ENCODE results near the gene DNAH2. TPM values are rescaled to one million over a fixed set of nuclear protein-coding genes. Genes with fewer than 3 reads are reported as not detected.
A peak's percentile ranks its signal among the peaks of the same experiment; 100 is the strongest.

The DNAH2 gene
- total and polyA plus RNA-seq, 7 donors, result under 0.01 to 0.36 (median 0.30) TPM; not detected in 3

GRCh38 chr17:7834542-7834956 is 117.0 kb downstream of the DNAH2 start:
- Histone ChIP-seq H3K9me3 (no peaks in the 10 kb centered on the region), H3K4me3 (peak overlapping the region; percentile 75 to 96 (median 82)), H3K4me1 (peaks cover 0 to 47% (median 38%) of the 10 kb centered on the region in 4 donors), H3K36me3 (no peaks in the 10 kb centered on the region), H3K27me3 (no peaks in the 10 kb centered on the region), H3K27ac (peak overlapping the region; percentile 95 to 100 (median 97))
- DNase-seq, result peak; percentile 89
- TF ChIP-seq EP300 (IDR thresholded peaks at IDR 0.05) (no peak), POLR2AphosphoS5 (IDR thresholded peaks at IDR 0.05) (peak in 3 of 4 donors; percentile 3 to 27 (median 11)), POLR2A (IDR thresholded peaks at IDR 0.05) (no peak)
- TF ChIP-seq, protein P1, sequence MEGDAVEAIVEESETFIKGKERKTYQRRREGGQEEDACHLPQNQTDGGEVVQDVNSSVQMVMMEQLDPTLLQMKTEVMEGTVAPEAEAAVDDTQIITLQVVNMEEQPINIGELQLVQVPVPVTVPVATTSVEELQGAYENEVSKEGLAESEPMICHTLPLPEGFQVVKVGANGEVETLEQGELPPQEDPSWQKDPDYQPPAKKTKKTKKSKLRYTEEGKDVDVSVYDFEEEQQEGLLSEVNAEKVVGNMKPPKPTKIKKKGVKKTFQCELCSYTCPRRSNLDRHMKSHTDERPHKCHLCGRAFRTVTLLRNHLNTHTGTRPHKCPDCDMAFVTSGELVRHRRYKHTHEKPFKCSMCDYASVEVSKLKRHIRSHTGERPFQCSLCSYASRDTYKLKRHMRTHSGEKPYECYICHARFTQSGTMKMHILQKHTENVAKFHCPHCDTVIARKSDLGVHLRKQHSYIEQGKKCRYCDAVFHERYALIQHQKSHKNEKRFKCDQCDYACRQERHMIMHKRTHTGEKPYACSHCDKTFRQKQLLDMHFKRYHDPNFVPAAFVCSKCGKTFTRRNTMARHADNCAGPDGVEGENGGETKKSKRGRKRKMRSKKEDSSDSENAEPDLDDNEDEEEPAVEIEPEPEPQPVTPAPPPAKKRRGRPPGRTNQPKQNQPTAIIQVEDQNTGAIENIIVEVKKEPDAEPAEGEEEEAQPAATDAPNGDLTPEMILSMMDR (IDR thresholded peaks at IDR 0.05), result no peak
- WGBS, 2 donors, result 0 to 1% methylated on average over 20 of the region's 20 CpGs
- intact Hi-C loops (cut with DNase I), result loop anchor here (1.0 to 10.0 kb wide), 3 partner anchors 9 to 350 kb away; partner anchors contain the start of genes NAA38, POLR2A and SLC35G6

- peaks cover 0 to 5% (median under 1%) of the 10 kb centered on the region in 4 donors for H3K36me3 ChIP-seq
- peak overlapping the region; percentile 95 to 100 (median 97) for H3K27ac ChIP-seq
- TF ChIP-seq EP300 (IDR thresholded peaks at IDR 0.05) (peak in 1 of 4 donors; percentile 65), POLR2A (IDR thresholded peaks at IDR 0.05) (peak; percentile 86), POLR2AphosphoS5 (IDR thresholded peaks at IDR 0.05) (peak; percentile 89 to 97 (median 94))
- TF ChIP-seq, protein P1 (IDR thresholded peaks at IDR 0.05), result peak; percentile 88 to 94 (median 90)
- WGBS, 2 donors, result 1% methylated on average over 69 of the region's 69 CpGs
- intact Hi-C loops (cut with DNase I), result loop anchor here (1.0 to 10.0 kb wide), 3 partner anchors 8 to 350 kb away; partner anchors contain the start of genes NAA38, POLR2A and SLC35G6
- H3K4me1 ChIP-seq, result peaks cover 0 to 53% (median 44%) of the 10 kb centered on the region in 4 donors
- peak overlapping the region; percentile 75 to 96 (median 82) for H3K4me3 ChIP-seq
- peak; percentile 99 for DNase-seq
- no peaks in the 10 kb centered on the region for H3K9me3 ChIP-seq
- no peaks in the 10 kb centered on the region for H3K27me3 ChIP-seq
These were observed 117.6 kb downstream of the DNAH2 start for GRCh38 chr17:7834957-7835813.

GRCh38 chr17:7835814-7836595 is 118.5 kb downstream of the DNAH2 start:
- 0 to 1% methylated on average over 61 of the region's 61 CpGs for WGBS, 2 donors
- no peaks in the 10 kb centered on the region for H3K27me3 ChIP-seq
- H3K36me3 ChIP-seq, result peaks cover 0 to 6% (median 3%) of the 10 kb centered on the region in 4 donors
- H3K9me3 ChIP-seq, result no peaks in the 10 kb centered on the region
- intact Hi-C loops (cut with DNase I), result loop anchor here (10.0 kb wide), 1 partner anchor 351 kb away; the partner anchor contains the start of genes POLR2A and SLC35G6
- H3K4me1 ChIP-seq, result peaks cover 0 to 61% (median 51%) of the 10 kb centered on the region in 4 donors
- TF ChIP-seq POLR2A (IDR thresholded peaks at IDR 0.05) (peak; percentile 74 to 92), EP300 (IDR thresholded peaks at IDR 0.05) (peak in 1 of 4 donors; percentile 5), POLR2AphosphoS5 (IDR thresholded peaks at IDR 0.05) (peak; percentile 68 to 94 (median 86))
- TF ChIP-seq, protein P1 (IDR thresholded peaks at IDR 0.05), result peak in 1 of 4 experiments; percentile 18
- peak overlapping the region; percentile 95 to 100 (median 97) for H3K27ac ChIP-seq
- H3K4me3 ChIP-seq, result peak overlapping the region; percentile 75 to 96 (median 82)
- DNase-seq, result peak; percentile 90

Measured in sigmoid colon (tissue), 7 donors.